Astrocyte (in vitro differentiated cells and primary cell): ENCODE data around the gene ICOS. TPM values are rescaled to one million over a fixed set of nuclear protein-coding genes. Genes with fewer than 3 reads are reported as not detected.

Experiments
- DNase-seq: peaks from one replicate; pipeline ENCODE4 v3.0.0-alpha.2; 2010; ENCODE audit warnings: low read depth
- FAIRE-seq: peaks from 2 replicates; lab custom pipeline; 2011; peaks lifted over from hg19 to GRCh38; lab: Jason Lieb, UNC
- H2AFZ ChIP-seq: 2 replicates; pipeline ENCODE4 v1.6.0; 2012; ENCODE audit warnings: low read depth, low read length, inconsistent platforms
- H3K27ac ChIP-seq: 2 replicates; pipeline ENCODE4 v1.5.1; 2011; ENCODE audit warnings: low read depth, low read length, inconsistent platforms
- H3K27me3 ChIP-seq: 2 replicates; pipeline ENCODE4 v1.6.0; 2011; ENCODE audit warnings: low read length, inconsistent platforms; ENCODE audit not compliant: insufficient read depth
- H3K36me3 ChIP-seq: 2 replicates; pipeline ENCODE4 v1.5.1; 2011; ENCODE audit warnings: low read length, inconsistent platforms; ENCODE audit not compliant: insufficient read depth
- H3K4me1 ChIP-seq: 2 replicates; pipeline ENCODE4 v1.5.1; 2011; ENCODE audit warnings: low read length, inconsistent platforms; ENCODE audit not compliant: insufficient read depth
- H3K4me2 ChIP-seq: 2 replicates; pipeline ENCODE4 v1.6.0; 2012; ENCODE audit warnings: low read length, inconsistent platforms
- H3K4me3 ChIP-seq: 2 replicates; pipeline ENCODE4 v1.5.1; 2011; ENCODE audit warnings: low read depth, mild to moderate bottlenecking, low read length, inconsistent platforms; ENCODE audit not compliant: insufficient read depth
- H3K79me2 ChIP-seq: 2 replicates; pipeline ENCODE4 v1.6.0; 2012; ENCODE audit warnings: mild to moderate bottlenecking, low read length, inconsistent platforms; ENCODE audit not compliant: insufficient read depth
- H3K9ac ChIP-seq: 2 replicates; pipeline ENCODE4 v1.6.0; 2012; ENCODE audit warnings: mild to moderate bottlenecking, low read length, inconsistent platforms
- H3K9me3 ChIP-seq: 2 replicates; pipeline ENCODE4 v1.5.1; 2012; ENCODE audit warnings: low read depth, mild to moderate bottlenecking, low read length, inconsistent platforms; ENCODE audit not compliant: insufficient read depth
- H4K20me1 ChIP-seq: 2 replicates; pipeline ENCODE4 v1.6.0; 2012; ENCODE audit warnings: low read length, inconsistent platforms; ENCODE audit not compliant: insufficient read depth
- H3K27ac Mint-ChIP-seq: one replicate; pipeline ENCODE4 v1.8.0; 2021; ENCODE audit warnings: mild to moderate bottlenecking, mixed read lengths; ENCODE audit not compliant: unreplicated experiment
- H3K27me3 Mint-ChIP-seq: one replicate; pipeline ENCODE4 v1.8.0; 2021; ENCODE audit warnings: low read depth, mixed read lengths; ENCODE audit not compliant: unreplicated experiment
- H3K36me3 Mint-ChIP-seq: one replicate; pipeline ENCODE4 v1.8.0; 2021; ENCODE audit warnings: low read depth, mixed read lengths; ENCODE audit not compliant: unreplicated experiment
- H3K4me1 Mint-ChIP-seq: one replicate; pipeline ENCODE4 v1.8.0; 2021; ENCODE audit warnings: low read depth, mixed read lengths; ENCODE audit not compliant: unreplicated experiment
- H3K4me3 Mint-ChIP-seq: one replicate; pipeline ENCODE4 v1.8.0; 2021; ENCODE audit warnings: mild to moderate bottlenecking, moderate library complexity, mixed read lengths; ENCODE audit not compliant: unreplicated experiment
- H3K9me3 Mint-ChIP-seq: one replicate; pipeline ENCODE4 v1.8.0; 2021; ENCODE audit warnings: mild to moderate bottlenecking, mixed read lengths; ENCODE audit not compliant: unreplicated experiment
- EZH2 ChIP-seq: IDR thresholded peaks from 2 replicates; pipeline ENCODE4 v1.6.1; 2012; ENCODE audit warnings: mild to moderate bottlenecking, low read length, inconsistent platforms; ENCODE audit not compliant: insufficient read depth
- total RNA-seq: library from RNA; stranded (reverse); gene quantifications from 2 replicates; pipeline ENCODE4 v1.2.1, GENCODE V29; 2021
- TF ChIP-seq, protein P1 (sequence below): IDR thresholded peaks from 2 replicates; pipeline ENCODE4 v1.5.1; 2011; ENCODE audit warnings: low read depth, mild to moderate bottlenecking, inconsistent platforms, low read length, moderate library complexity; ENCODE audit not compliant: insufficient read depth

The ICOS gene
- total RNA-seq, 1 donor from 2014 or later = not detected

DNA sequence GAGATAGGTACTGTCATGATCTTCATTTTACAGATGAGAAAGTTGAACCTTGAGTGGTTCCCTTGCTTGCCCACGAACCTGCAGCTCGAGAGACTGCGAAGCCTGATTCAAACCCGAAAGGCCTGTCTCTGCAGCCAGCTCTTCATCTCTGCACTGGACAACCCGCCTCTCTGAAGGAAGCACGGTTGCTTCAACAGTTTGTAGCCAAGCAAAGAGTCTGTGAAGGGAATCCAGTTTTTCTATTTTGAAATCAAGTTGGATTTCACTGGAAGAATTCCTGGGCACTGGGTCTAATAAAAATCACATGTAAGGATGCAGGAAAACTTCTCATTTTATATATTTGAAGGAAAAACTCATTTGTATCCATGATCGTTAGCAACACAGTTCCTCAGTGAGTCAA, 21.3 kb upstream of the ICOS start:
- H3K27me3 Mint-ChIP-seq = peaks cover 9% of the 10 kb centered on the region
- Histone ChIP-seq H3K9me3 (no peaks in the 10 kb centered on the region), H3K9ac (no peak overlapping the region), H3K4me1 (no peaks in the 10 kb centered on the region), H3K4me2 (no peak overlapping the region), H3K27me3 (no peaks in the 10 kb centered on the region), H3K79me2 (no peaks in the 10 kb centered on the region), H4K20me1 (no peaks in the 10 kb centered on the region), H2AFZ (no peak overlapping the region), H3K36me3 (no peaks in the 10 kb centered on the region), H3K27ac (no peak overlapping the region), H3K4me3 (no peak overlapping the region)
- no peak overlapping the region for H3K27ac Mint-ChIP-seq
- no peaks in the 10 kb centered on the region for H3K36me3 Mint-ChIP-seq
- H3K4me3 Mint-ChIP-seq = no peak overlapping the region
- H3K9me3 Mint-ChIP-seq = no peaks in the 10 kb centered on the region
- DNase-seq (no peak), FAIRE-seq (no peak)
- H3K4me1 Mint-ChIP-seq = peaks cover 4% of the 10 kb centered on the region
- TF ChIP-seq, protein P1, sequence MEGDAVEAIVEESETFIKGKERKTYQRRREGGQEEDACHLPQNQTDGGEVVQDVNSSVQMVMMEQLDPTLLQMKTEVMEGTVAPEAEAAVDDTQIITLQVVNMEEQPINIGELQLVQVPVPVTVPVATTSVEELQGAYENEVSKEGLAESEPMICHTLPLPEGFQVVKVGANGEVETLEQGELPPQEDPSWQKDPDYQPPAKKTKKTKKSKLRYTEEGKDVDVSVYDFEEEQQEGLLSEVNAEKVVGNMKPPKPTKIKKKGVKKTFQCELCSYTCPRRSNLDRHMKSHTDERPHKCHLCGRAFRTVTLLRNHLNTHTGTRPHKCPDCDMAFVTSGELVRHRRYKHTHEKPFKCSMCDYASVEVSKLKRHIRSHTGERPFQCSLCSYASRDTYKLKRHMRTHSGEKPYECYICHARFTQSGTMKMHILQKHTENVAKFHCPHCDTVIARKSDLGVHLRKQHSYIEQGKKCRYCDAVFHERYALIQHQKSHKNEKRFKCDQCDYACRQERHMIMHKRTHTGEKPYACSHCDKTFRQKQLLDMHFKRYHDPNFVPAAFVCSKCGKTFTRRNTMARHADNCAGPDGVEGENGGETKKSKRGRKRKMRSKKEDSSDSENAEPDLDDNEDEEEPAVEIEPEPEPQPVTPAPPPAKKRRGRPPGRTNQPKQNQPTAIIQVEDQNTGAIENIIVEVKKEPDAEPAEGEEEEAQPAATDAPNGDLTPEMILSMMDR = no peak
- no peak for TF ChIP-seq EZH2

DNA sequence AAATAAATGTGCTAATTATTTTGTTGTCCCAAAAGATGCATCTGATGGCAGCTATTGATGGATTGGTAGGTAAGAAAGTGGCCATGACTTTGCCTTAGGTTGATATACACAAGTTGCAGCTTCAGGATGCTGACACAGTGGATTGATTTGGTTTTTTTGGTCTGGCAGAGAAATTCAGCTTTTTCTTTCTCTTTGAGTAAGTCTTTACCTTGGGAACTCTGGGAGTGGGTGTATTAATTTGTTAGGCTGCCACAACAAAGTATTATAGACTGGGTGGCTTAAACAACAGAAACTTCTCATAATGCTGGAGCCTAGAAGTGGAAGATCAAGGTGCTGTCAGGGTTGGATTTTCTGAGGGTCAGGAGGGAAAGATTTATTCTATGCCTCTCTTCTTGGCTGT, 19.8 kb upstream of the ICOS start:
- TF ChIP-seq, protein P1 = no peak
- TF ChIP-seq EZH2 = no peak
- H3K36me3 ChIP-seq = no peaks in the 10 kb centered on the region
- H3K9me3 ChIP-seq = no peaks in the 10 kb centered on the region
- Mint-ChIP-seq H3K9me3 (no peaks in the 10 kb centered on the region), H3K27me3 (peaks cover 9% of the 10 kb centered on the region), H3K36me3 (no peaks in the 10 kb centered on the region), H3K4me1 (peaks cover 4% of the 10 kb centered on the region), H3K27ac (no peak overlapping the region), H3K4me3 (no peak overlapping the region)
- FAIRE-seq (no peak), DNase-seq (no peak)
- H3K4me3 ChIP-seq = no peak overlapping the region
- H2AFZ ChIP-seq = no peak overlapping the region
- no peak overlapping the region for H3K4me2 ChIP-seq
- no peaks in the 10 kb centered on the region for H3K4me1 ChIP-seq
- H3K27ac ChIP-seq = no peak overlapping the region
- no peak overlapping the region for H3K9ac ChIP-seq
- H3K27me3 ChIP-seq = no peaks in the 10 kb centered on the region
- no peaks in the 10 kb centered on the region for H3K79me2 ChIP-seq
- no peaks in the 10 kb centered on the region for H4K20me1 ChIP-seq

DNA sequence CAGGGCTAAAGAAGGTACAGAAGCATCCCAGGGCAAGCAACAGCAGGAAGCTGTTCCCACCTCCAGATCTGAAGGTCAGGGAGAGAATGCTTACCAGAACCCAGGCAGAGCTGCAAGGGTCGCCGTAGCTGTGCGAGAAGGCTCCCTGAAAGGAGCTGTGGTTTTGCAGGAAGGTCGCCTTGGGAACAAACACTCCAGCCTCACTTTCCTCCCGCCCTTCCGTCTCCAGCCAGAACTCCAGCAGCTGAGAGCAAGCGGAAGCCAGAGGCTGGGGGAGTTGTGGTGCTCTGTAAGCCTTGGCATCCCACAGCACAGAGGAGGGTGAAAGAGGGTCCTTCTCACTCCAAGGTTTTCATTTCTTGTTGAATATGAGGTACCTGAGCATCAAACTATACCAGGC, 18.3 kb upstream of the ICOS start:
- H3K4me2 ChIP-seq = no peak overlapping the region
- H3K9me3 Mint-ChIP-seq = no peaks in the 10 kb centered on the region
- no peaks in the 10 kb centered on the region for H3K27me3 ChIP-seq
- peaks cover 9% of the 10 kb centered on the region for H3K27me3 Mint-ChIP-seq
- H3K4me3 Mint-ChIP-seq = no peak overlapping the region
- H3K4me1 ChIP-seq = no peaks in the 10 kb centered on the region
- FAIRE-seq (no peak), DNase-seq (no peak)
- no peak overlapping the region for H3K27ac Mint-ChIP-seq
- no peak overlapping the region for H3K9ac ChIP-seq
- no peak overlapping the region for H3K27ac ChIP-seq
- peaks cover 4% of the 10 kb centered on the region for H3K4me1 Mint-ChIP-seq
- no peaks in the 10 kb centered on the region for H3K79me2 ChIP-seq
- H3K4me3 ChIP-seq = no peak overlapping the region
- H4K20me1 ChIP-seq = no peaks in the 10 kb centered on the region
- no peaks in the 10 kb centered on the region for H3K9me3 ChIP-seq
- TF ChIP-seq, protein P1 = no peak
- H3K36me3 Mint-ChIP-seq = no peaks in the 10 kb centered on the region
- H3K36me3 ChIP-seq = no peaks in the 10 kb centered on the region
- peak overlapping the region; percentile 53 for H2AFZ ChIP-seq
